HCT116 (cell line): ENCODE data around the gene PIBF1. TPM values are rescaled to one million over a fixed set of nuclear protein-coding genes. Genes with fewer than 3 reads are reported as not detected.

Experiments used
- ATAC-seq: fragments of 200-7000 bp; cut with Tn5 transposase; 2 replicates; pipeline ENCODE4 v1.9.1; 2020; ENCODE audit warnings: mild to moderate bottlenecking, moderate library complexity
- BruUV-seq: library from RNA; stranded (reverse); fragments of 400-500 nt; replicated peaks from 2 replicates; lab custom pipeline; 2021; lab: Mats Ljungman, UMichigan
- CTCF ChIA-PET: fragments of 300-600 bp; sonication (Branson Sonifier 250); formaldehyde crosslinking; loops from one replicate; lab custom pipeline; 2021; ENCODE audit warnings: antibody characterized with exemption; lab: Charles Lee
- POLR2A ChIA-PET: fragments of 300-600, 350-600 bp; sonication (Branson Sonifier 250); formaldehyde crosslinking; loops from one replicate; lab custom pipeline; 2021; ENCODE audit warnings: antibody characterized with exemption; lab: Charles Lee
- RAD21 ChIA-PET, 2 experiments: fragments of 300-600 bp; sonication (Branson Sonifier 250); formaldehyde crosslinking; loops; one replicate each; lab custom pipeline; 2023; ENCODE audit warnings: low total read pairs in 2 of 2; ENCODE audit not compliant: uncharacterized antibody in 2 of 2, unreplicated experiment in 2 of 2, low non-redundant PET in 1 of 2; lab: Charles Lee
- DNase-seq: peaks from one replicate; pipeline ENCODE4 v3.0.0-alpha.2; 2010; ENCODE audit warnings: low read depth, low spot score
- H2AFZ ChIP-seq: fragments of 200-600 bp; shearing (Covaris generic), sonication (generic); 2 replicates; pipeline ENCODE4 v1.6.1; 2017; ENCODE audit warnings: low read depth, mixed run types, mixed read lengths, antibody characterized with exemption, low read length; ENCODE audit not compliant: poor library complexity, severe bottlenecking
- H3K27ac ChIP-seq: 2 replicates; pipeline ENCODE4 v1.5.1; 2012; ENCODE audit warnings: low read depth, low read length
- H3K27me3 ChIP-seq: fragments of 200-600 bp; sonication (generic); 2 replicates; pipeline ENCODE4 v1.6.1; 2016; ENCODE audit warnings: mixed run types, low read length, mixed read lengths; ENCODE audit not compliant: insufficient read depth
- H3K36me3 ChIP-seq, 2 experiments: fragments of 200-500 bp in 1 of 2; fragments of 200-600 bp in 1 of 2; sonication (Bioruptor generic) in 1 of 2; sonication (generic) in 1 of 2; 2 replicates each; pipeline versions ENCODE4 v1.5.1 to v1.6.1; 2014 to 2016; ENCODE audit warnings: low read length in 2 of 2, inconsistent platforms in 1 of 2, mixed read lengths in 1 of 2, mixed run types in 1 of 2; ENCODE audit not compliant: insufficient read depth in 2 of 2, control insufficient read depth in 1 of 2
- H3K4me1 ChIP-seq, 2 experiments: fragments of 200-600 bp in 1 of 2; sonication (generic) in 1 of 2; 2 replicates each; pipeline versions ENCODE4 v1.5.1 to v1.6.1; 2012 to 2017; ENCODE audit warnings: low read length in 2 of 2, inconsistent platforms in 1 of 2, mild to moderate bottlenecking in 1 of 2, mixed read lengths in 1 of 2, mixed run types in 1 of 2, moderate library complexity in 1 of 2; ENCODE audit not compliant: insufficient read depth in 2 of 2, control insufficient read depth in 1 of 2
- H3K4me2 ChIP-seq: fragments of 200-600 bp; sonication (generic); 2 replicates; pipeline ENCODE4 v1.6.1; 2017; ENCODE audit warnings: mixed run types, low read length, mixed read lengths
- H3K4me3 ChIP-seq, 2 experiments: fragments of 200-600 bp in 1 of 2; sonication (generic) in 1 of 2; replicated peaks in 1 of 2; 2 replicates each; pipeline ENCODE4 v1.5.1; 2011 to 2016; ENCODE audit warnings: low read length in 2 of 2, control low read depth in 1 of 2, low read depth in 1 of 2, mild to moderate bottlenecking in 1 of 2, mixed read lengths in 1 of 2, mixed run types in 1 of 2
- H3K79me2 ChIP-seq: fragments of 200-600 bp; sonication (generic); 2 replicates; pipeline ENCODE4 v1.6.1; 2017; ENCODE audit warnings: mild to moderate bottlenecking, mixed run types, low read length, moderate library complexity, mixed read lengths; ENCODE audit not compliant: insufficient read depth
- H3K9ac ChIP-seq: fragments of 200-600 bp; sonication (generic); 2 replicates; pipeline ENCODE4 v1.6.1; 2016; ENCODE audit warnings: low read length, mixed read lengths
- H3K9me2 ChIP-seq: fragments of 200-600 bp; sonication (generic), shearing (Covaris generic); 2 replicates; pipeline ENCODE4 v1.6.1; 2017; ENCODE audit warnings: mixed run types, mild to moderate bottlenecking, moderate library complexity; ENCODE audit not compliant: insufficient read depth
- H3K9me3 ChIP-seq, 2 experiments: fragments of 200-500 bp in 1 of 2; fragments of 200-600 bp in 1 of 2; sonication (Bioruptor generic) in 1 of 2; sonication (generic) in 1 of 2; 2 replicates each; pipeline ENCODE4 v1.6.1; 2014 to 2017; ENCODE audit warnings: low read length in 2 of 2, mixed read lengths in 2 of 2, inconsistent platforms in 1 of 2, low read depth in 1 of 2, mild to moderate bottlenecking in 1 of 2, mixed run types in 1 of 2, moderate library complexity in 1 of 2; ENCODE audit not compliant: control insufficient read depth in 1 of 2, insufficient read depth in 1 of 2
- H4K20me1 ChIP-seq: fragments of 200-600 bp; sonication (generic), shearing (Covaris generic); 2 replicates; pipeline ENCODE4 v1.6.1; 2017; ENCODE audit warnings: mixed run types, mild to moderate bottlenecking, moderate library complexity; ENCODE audit not compliant: insufficient read depth
- CEBPB ChIP-seq: IDR thresholded peaks from 2 replicates; pipeline ENCODE4 v1.6.1; 2012; ENCODE audit warnings: low read depth
- EGR1 ChIP-seq: IDR thresholded peaks from 2 replicates; pipeline ENCODE4 v1.6.1; 2012; ENCODE audit warnings: low read depth
- ELF1 ChIP-seq: IDR thresholded peaks from 2 replicates; pipeline ENCODE4 v1.6.1; 2012; ENCODE audit warnings: low read depth, borderline replicate concordance
- EZH2phosphoT487 ChIP-seq: fragments of 200-600 bp; IDR thresholded peaks from 2 replicates; pipeline ENCODE4 v1.6.1; 2018; ENCODE audit warnings: antibody characterized with exemption, borderline replicate concordance
- RAD21 ChIP-seq: IDR thresholded peaks from 2 replicates; pipeline ENCODE4 v1.6.1; 2012; ENCODE audit warnings: low read depth, mild to moderate bottlenecking
- REST ChIP-seq: IDR thresholded peaks from 2 replicates; pipeline ENCODE4 v1.6.1; 2012; ENCODE audit warnings: low read depth
- SP1 ChIP-seq: IDR thresholded peaks from 2 replicates; pipeline ENCODE4 v1.6.1; 2012; ENCODE audit warnings: low read depth
- TCF7L2 ChIP-seq: IDR thresholded peaks from 2 replicates; pipeline ENCODE4 v1.7.0; 2011; ENCODE audit warnings: borderline replicate concordance, inconsistent platforms; ENCODE audit not compliant: insufficient read depth, insufficient read length; ENCODE audit errors: extremely low read depth
- intact Hi-C: fragments of 100-400 bp; cut with micrococcal nuclease; formaldehyde crosslinking; loops from 2 replicates; pipeline ENCODE4 v1.10.0; 2022
- total RNA-seq: library from RNA; stranded (reverse); gene quantifications from one replicate; pipeline ENCODE4 v1.2.1, GENCODE V29; 2021; ENCODE audit not compliant: unreplicated experiment
- TF ChIP-seq, protein P1 (sequence below): IDR thresholded peaks from 2 replicates; pipeline ENCODE4 v1.6.1; 2011; ENCODE audit warnings: mild to moderate bottlenecking, low read length, moderate library complexity; ENCODE audit not compliant: insufficient replicate concordance; ENCODE audit errors: extremely low read depth
- TF ChIP-seq, protein P2 (sequence below), 3 experiments: fragments of 200-600 bp in 1 of 3; sonication (generic) in 1 of 3; IDR thresholded peaks in 2 of 3; conservative IDR thresholded peaks in 1 of 3; 2 replicates each; pipeline ENCODE4 v1.5.1; 2012 to 2017; ENCODE audit warnings: low read depth in 2 of 3, low read length in 2 of 3, antibody characterized with exemption in 1 of 3, borderline replicate concordance in 1 of 3, control low read depth in 1 of 3, mild to moderate bottlenecking in 1 of 3, mixed read lengths in 1 of 3, mixed run types in 1 of 3, moderate library complexity in 1 of 3; ENCODE audit not compliant: insufficient read depth in 1 of 3
- TF ChIP-seq, protein P3 (sequence below): IDR thresholded peaks from 2 replicates; pipeline ENCODE4 v1.6.1; 2012
- TF ChIP-seq, protein P4 (sequence below): IDR thresholded peaks from 2 replicates; pipeline ENCODE4 v1.6.1; 2012

Gene PIBF1
- total RNA-seq, 1 experiment from 2014 or later: 21.1 TPM

- Histone ChIP-seq H3K9me2 (no peaks in the 10 kb centered on the region), H4K20me1 (peaks cover 5% of the 10 kb centered on the region; the same call in 1 of the 2 replicates)
These were observed 107.6 kb downstream of the PIBF1 start for GRCh38 chr13:72889495-72889894.

More at GRCh38 chr13:72889495-72889894, 107.6 kb downstream of the PIBF1 start:
- ChIA-PET CTCF (no interaction called here), POLR2A (no interaction called here), RAD21 (no interaction called here)
- H3K9ac ChIP-seq: no peak overlapping the region
- intact Hi-C loops: no loop called here
- no peak for ATAC-seq
- H3K9me3 ChIP-seq: no peaks in the 10 kb centered on the region
- DNase-seq: no peak
- H3K36me3 ChIP-seq: no peaks in the 10 kb centered on the region
- TF ChIP-seq REST (no peak), EZH2phosphoT487 (no peak), EGR1 (no peak), TCF7L2 (no peak), SP1 (no peak), RAD21 (no peak), ELF1 (no peak), CEBPB (no peak)
- TF ChIP-seq, protein P1, sequence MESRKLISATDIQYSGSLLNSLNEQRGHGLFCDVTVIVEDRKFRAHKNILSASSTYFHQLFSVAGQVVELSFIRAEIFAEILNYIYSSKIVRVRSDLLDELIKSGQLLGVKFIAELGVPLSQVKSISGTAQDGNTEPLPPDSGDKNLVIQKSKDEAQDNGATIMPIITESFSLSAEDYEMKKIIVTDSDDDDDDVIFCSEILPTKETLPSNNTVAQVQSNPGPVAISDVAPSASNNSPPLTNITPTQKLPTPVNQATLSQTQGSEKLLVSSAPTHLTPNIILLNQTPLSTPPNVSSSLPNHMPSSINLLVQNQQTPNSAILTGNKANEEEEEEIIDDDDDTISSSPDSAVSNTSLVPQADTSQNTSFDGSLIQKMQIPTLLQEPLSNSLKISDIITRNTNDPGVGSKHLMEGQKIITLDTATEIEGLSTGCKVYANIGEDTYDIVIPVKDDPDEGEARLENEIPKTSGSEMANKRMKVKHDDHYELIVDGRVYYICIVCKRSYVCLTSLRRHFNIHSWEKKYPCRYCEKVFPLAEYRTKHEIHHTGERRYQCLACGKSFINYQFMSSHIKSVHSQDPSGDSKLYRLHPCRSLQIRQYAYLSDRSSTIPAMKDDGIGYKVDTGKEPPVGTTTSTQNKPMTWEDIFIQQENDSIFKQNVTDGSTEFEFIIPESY: no peak
- TF ChIP-seq, protein P2, sequence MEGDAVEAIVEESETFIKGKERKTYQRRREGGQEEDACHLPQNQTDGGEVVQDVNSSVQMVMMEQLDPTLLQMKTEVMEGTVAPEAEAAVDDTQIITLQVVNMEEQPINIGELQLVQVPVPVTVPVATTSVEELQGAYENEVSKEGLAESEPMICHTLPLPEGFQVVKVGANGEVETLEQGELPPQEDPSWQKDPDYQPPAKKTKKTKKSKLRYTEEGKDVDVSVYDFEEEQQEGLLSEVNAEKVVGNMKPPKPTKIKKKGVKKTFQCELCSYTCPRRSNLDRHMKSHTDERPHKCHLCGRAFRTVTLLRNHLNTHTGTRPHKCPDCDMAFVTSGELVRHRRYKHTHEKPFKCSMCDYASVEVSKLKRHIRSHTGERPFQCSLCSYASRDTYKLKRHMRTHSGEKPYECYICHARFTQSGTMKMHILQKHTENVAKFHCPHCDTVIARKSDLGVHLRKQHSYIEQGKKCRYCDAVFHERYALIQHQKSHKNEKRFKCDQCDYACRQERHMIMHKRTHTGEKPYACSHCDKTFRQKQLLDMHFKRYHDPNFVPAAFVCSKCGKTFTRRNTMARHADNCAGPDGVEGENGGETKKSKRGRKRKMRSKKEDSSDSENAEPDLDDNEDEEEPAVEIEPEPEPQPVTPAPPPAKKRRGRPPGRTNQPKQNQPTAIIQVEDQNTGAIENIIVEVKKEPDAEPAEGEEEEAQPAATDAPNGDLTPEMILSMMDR (IDR thresholded peaks at IDR 0.05 in 2 of 3, conservative IDR thresholded peaks at IDR 0.05 in 1 of 3; ENCODE audit: borderline replicate concordance in 1 of 3, insufficient read depth in 1 of 3, low read depth in 2 of 3, low read length in 2 of 3): no peak
- TF ChIP-seq, protein P3, sequence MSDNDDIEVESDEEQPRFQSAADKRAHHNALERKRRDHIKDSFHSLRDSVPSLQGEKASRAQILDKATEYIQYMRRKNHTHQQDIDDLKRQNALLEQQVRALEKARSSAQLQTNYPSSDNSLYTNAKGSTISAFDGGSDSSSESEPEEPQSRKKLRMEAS: no peak
- TF ChIP-seq, protein P4, sequence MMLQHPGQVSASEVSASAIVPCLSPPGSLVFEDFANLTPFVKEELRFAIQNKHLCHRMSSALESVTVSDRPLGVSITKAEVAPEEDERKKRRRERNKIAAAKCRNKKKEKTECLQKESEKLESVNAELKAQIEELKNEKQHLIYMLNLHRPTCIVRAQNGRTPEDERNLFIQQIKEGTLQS: no peak
- no peaks in the 10 kb centered on the region; the same call in 1 of the 2 replicates for H3K79me2 ChIP-seq
- no peaks in the 10 kb centered on the region for H3K27me3 ChIP-seq
- no peak overlapping the region for H3K4me2 ChIP-seq
- no peaks in the 10 kb centered on the region for H3K4me1 ChIP-seq
- no TSS peak for BruUV-seq
- no peak overlapping the region for H3K27ac ChIP-seq
- H3K4me3 ChIP-seq: no peak overlapping the region
- H2AFZ ChIP-seq: no peak overlapping the region
